ENCODE results near the gene ZNF319. TPM values are rescaled to one million over a fixed set of nuclear protein-coding genes. Genes with fewer than 3 reads are reported as not detected.

ZNF319 gene
- total and polyA plus RNA-seq, 2 of the 4 experiments (the other 2 are of a cell fraction), result 0.90 to 6.3 TPM

DNA sequence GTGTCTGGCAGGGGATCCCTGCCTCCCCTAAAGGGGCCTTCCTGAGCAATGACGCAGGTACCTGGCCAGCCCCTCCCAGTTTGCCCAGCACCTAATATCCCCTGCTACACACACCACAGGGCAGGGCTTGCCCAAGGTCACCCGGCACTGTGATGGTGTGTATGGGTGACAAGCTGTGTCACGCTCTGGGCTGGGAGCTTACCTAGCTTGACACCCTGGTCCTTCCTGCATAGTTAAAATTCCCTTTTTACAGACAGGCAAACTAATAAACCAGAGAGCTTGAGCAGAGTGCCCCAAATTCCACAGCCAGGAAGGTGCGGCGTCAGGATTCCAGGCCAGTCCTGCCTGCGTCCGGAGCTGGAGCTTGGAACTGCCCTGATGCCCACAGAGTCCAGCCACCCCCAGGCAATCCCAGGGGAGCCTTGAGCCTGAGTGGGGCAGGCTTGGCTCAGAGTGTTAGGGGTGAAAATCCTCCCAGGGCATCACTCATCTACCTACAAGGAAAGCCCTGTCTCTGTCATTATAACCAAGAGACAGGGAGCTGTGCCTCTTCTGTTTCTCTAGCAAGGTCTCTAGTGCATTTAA is 43.2 kb upstream of the ZNF319 start:
- Histone ChIP-seq H2BK15ac (ENCODE audit: low read depth, low read length) (no peak overlapping the region), H2BK20ac (ENCODE audit: low read depth, low read length) (no peak overlapping the region), H2AFZ (replicated peaks; ENCODE audit: low read length, poor library complexity) (no peak overlapping the region), H3K4ac (ENCODE audit: low read depth, low read length) (no peak overlapping the region), H4K5ac (ENCODE audit: low read depth, low read length) (no peak overlapping the region), H2AK5ac (ENCODE audit: low read depth, low read length) (no peak overlapping the region), H3K9me3 (ENCODE audit: control insufficient read depth, insufficient read depth, low read length) (no peaks in the 10 kb centered on the region), H3K9me1 (ENCODE audit: insufficient read depth, low read length) (no peaks in the 10 kb centered on the region), H3K56ac (ENCODE audit: extremely low read depth, insufficient read depth, low read length) (no peak overlapping the region), H3K36me3 (ENCODE audit: control insufficient read depth, insufficient read depth, low read length) (no peaks in the 10 kb centered on the region), H2AK9ac (replicated peaks; ENCODE audit: low read depth, low read length, poor library complexity) (no peak overlapping the region), H2BK120ac (ENCODE audit: low read depth, low read length) (no peak overlapping the region), H2BK5ac (ENCODE audit: low read depth, low read length, poor library complexity, severe bottlenecking) (no peak overlapping the region), H3K18ac (ENCODE audit: low read depth, low read length) (no peak overlapping the region), H4K8ac (ENCODE audit: low read depth in 2 of 2, low read length in 2 of 2) (no peak overlapping the region), H3K4me3 (ENCODE audit: insufficient read depth, low read depth, low read length) (no peak overlapping the region), H3K9ac (ENCODE audit: low read depth, low read length) (no peak overlapping the region), H3K4me1 (ENCODE audit: control insufficient read depth, insufficient read depth, low read length) (no peaks in the 10 kb centered on the region), H3K14ac (replicated peaks; ENCODE audit: low read depth, low read length) (no peak overlapping the region), H3K27me3 (ENCODE audit: control insufficient read depth, insufficient read depth, low read length) (peaks cover 1% of the 10 kb centered on the region; the same call in 1 of the 2 replicates), H3K27ac (ENCODE audit: insufficient read depth, low read length) (no peak overlapping the region), H3K23ac (ENCODE audit: low read depth, low read length) (no peak overlapping the region), H4K91ac (ENCODE audit: insufficient read depth, low read depth, low read length) (no peak overlapping the region), H4K20me1 (ENCODE audit: insufficient read depth, low read length) (no peaks in the 10 kb centered on the region), H3K4me2 (ENCODE audit: low read depth, low read length) (no peak overlapping the region), H3K79me1 (ENCODE audit: low read depth in 1 of 2, low read length in 2 of 2) (no peaks in the 10 kb centered on the region)
- TF ChIP-seq BHLHE40 (IDR thresholded peaks at IDR 0.05; ENCODE audit: low read depth, low read length) (no peak), RAD21 (IDR thresholded peaks at IDR 0.05; ENCODE audit: low read length) (no peak), FOS (IDR thresholded peaks at IDR 0.05; ENCODE audit: low read depth, low read length) (no peak), RFX5 (IDR thresholded peaks at IDR 0.05; ENCODE audit: low read depth, low read length) (no peak), CEBPB (IDR thresholded peaks at IDR 0.05; ENCODE audit: low read depth, low read length) (no peak), ELK1 (IDR thresholded peaks at IDR 0.05; ENCODE audit: borderline replicate concordance, low read depth, low read length) (no peak), USF2 (IDR thresholded peaks at IDR 0.05; ENCODE audit: low read depth, low read length) (no peak), RCOR1 (IDR thresholded peaks at IDR 0.05; ENCODE audit: insufficient replicate concordance, low read length) (no peak), MAZ (IDR thresholded peaks at IDR 0.05; ENCODE audit: borderline replicate concordance, low read depth, low read length) (no peak), MAFK (IDR thresholded peaks at IDR 0.05; ENCODE audit: low read depth, low read length) (no peak), SMC3 (IDR thresholded peaks at IDR 0.05; ENCODE audit: low read depth, low read length) (no peak), MXI1 (IDR thresholded peaks at IDR 0.05; ENCODE audit: borderline replicate concordance, low read depth, low read length) (no peak), CHD1 (IDR thresholded peaks at IDR 0.05; ENCODE audit: low read depth, low read length) (no peak), NFE2L2 (IDR thresholded peaks at IDR 0.05; ENCODE audit: low read depth, low read length) (no peak), POLR2A (IDR thresholded peaks at IDR 0.05; ENCODE audit: low read depth, low read length) (no peak)
- TF ChIP-seq, protein P1, sequence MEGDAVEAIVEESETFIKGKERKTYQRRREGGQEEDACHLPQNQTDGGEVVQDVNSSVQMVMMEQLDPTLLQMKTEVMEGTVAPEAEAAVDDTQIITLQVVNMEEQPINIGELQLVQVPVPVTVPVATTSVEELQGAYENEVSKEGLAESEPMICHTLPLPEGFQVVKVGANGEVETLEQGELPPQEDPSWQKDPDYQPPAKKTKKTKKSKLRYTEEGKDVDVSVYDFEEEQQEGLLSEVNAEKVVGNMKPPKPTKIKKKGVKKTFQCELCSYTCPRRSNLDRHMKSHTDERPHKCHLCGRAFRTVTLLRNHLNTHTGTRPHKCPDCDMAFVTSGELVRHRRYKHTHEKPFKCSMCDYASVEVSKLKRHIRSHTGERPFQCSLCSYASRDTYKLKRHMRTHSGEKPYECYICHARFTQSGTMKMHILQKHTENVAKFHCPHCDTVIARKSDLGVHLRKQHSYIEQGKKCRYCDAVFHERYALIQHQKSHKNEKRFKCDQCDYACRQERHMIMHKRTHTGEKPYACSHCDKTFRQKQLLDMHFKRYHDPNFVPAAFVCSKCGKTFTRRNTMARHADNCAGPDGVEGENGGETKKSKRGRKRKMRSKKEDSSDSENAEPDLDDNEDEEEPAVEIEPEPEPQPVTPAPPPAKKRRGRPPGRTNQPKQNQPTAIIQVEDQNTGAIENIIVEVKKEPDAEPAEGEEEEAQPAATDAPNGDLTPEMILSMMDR (conservative IDR thresholded peaks at IDR 0.05; ENCODE audit: low read depth, low read length), result no peak
- no CpG with 5 or more reads among the region's 7 CpGs for WGBS, 2 experiments (ENCODE audit: extremely low coverage in 2 of 2, insufficient read length in 1 of 2)
- CTCF ChIA-PET, result no interaction called here
- intact Hi-C loops (cut with micrococcal nuclease) (no loop called here), in situ Hi-C loops (cut with MboI; ENCODE audit: low sequenced_read_pairs) (no loop called here), dilution Hi-C loops (cut with HindIII; ENCODE audit: low sequenced_read_pairs, unreplicated experiment) (no loop called here)
- BruUV-seq (replicated peaks), result no TSS peak
- POLR2A ChIA-PET (ENCODE audit: unreplicated experiment), result no interaction called here
- DNase-seq, result no peak
- no peak; the same call in 1 of the 2 replicates for ATAC-seq (ENCODE audit: low read depth)
